CD1c-positive myeloid dendritic cell (primary cell): Measurements from ENCODE around the gene NDUFA13.

Source experiments
- DNase-seq: peaks from one replicate; pipeline ENCODE4 v3.0.0-alpha.2; 2016; ENCODE audit errors: extremely low spot score

The NDUFA13 gene

GRCh38 chr19:19510432-19510831 lies 5.6 kb upstream of the NDUFA13 start:
- DNase-seq, result no peak

- no peak for DNase-seq
Measured at GRCh38 chr19:19513682-19514081, 2.3 kb upstream of the NDUFA13 start.

- peak; percentile 48 for DNase-seq
Measured at GRCh38 chr19:19514215-19514657, 1.8 kb upstream of the NDUFA13 start.

- no peak for DNase-seq
Measured at GRCh38 chr19:19514881-19515641, 964 bp upstream of the NDUFA13 start, which contains the start of gene TSSK6. Gene TSSK6 (minus strand): TSS chr19:19515548. CDS start chr19:19515427, 121 bp downstream.

- no peak for DNase-seq
Measured at GRCh38 chr19:19517235-19517619, 1.2 kb downstream of the NDUFA13 start.

GRCh38 chr19:19520989-19521388 lies 5.0 kb downstream of the NDUFA13 start:
- DNase-seq, result no peak

- DNase-seq, result no peak
Measured at GRCh38 chr19:19523177-19523576, 7.2 kb downstream of the NDUFA13 start.

- no peak for DNase-seq
Measured at GRCh38 chr19:19524053-19524452, 8.0 kb downstream of the NDUFA13 start.

- no peak for DNase-seq
Measured at GRCh38 chr19:19525611-19526380, 9.8 kb downstream of the NDUFA13 start.

- DNase-seq, result no peak
Measured at GRCh38 chr19:19526581-19527370, 10.8 kb downstream of the NDUFA13 start.

GRCh38 chr19:19527371-19527656 lies 11.3 kb downstream of the NDUFA13 start:
- no peak for DNase-seq

GRCh38 chr19:19527674-19528625 lies 11.9 kb downstream of the NDUFA13 start:
- DNase-seq, result no peak

- no peak for DNase-seq
Measured at GRCh38 chr19:19528721-19529490, 12.9 kb downstream of the NDUFA13 start, which contains the start of gene YJEFN3. Gene YJEFN3 (plus strand): TSS chr19:19528911. CDS start chr19:19528933, 22 bp downstream.

GRCh38 chr19:19529783-19530422 lies 13.9 kb downstream of the NDUFA13 start:
- no peak for DNase-seq

- peak; percentile 10 for DNase-seq
Measured at GRCh38 chr19:19530423-19530804, 14.4 kb downstream of the NDUFA13 start.

- DNase-seq, result no peak
Measured at GRCh38 chr19:19530889-19531288, 14.9 kb downstream of the NDUFA13 start.

- peak; percentile 91 for DNase-seq
Measured at GRCh38 chr19:19531951-19532805, 16.2 kb downstream of the NDUFA13 start.

- no peak for DNase-seq
Measured at GRCh38 chr19:19532806-19533701, 17.0 kb downstream of the NDUFA13 start.
